ENCODE results near the gene PACS1.

DNA sequence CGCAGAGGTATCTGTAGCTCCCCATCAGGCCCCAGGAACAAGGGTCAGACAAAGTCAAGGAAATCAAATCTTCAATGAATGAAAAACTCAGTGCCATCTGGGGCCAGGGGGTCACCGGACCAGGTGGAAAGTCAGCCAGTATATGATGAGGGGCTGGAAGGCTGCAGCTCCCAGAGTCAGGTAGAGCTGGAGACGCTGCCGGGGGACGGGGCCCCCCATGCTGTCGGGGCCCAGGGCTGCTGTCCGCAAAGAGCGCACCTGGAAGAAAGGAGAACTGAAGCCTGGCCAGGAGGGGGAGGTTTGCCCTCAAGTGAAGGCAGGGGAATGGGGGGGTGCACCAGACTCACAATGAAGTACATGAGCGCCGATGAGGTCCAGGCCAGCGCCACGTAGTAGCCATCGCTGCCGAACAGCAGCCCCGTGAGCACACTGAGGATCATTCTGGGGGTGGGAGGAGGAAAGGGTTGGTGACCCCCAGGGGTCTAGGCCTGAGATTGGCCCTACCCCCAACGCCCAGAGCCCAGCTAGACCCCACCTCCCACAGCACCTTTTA, 214.5 kb downstream of the PACS1 start:
- TF ChIP-seq CTCF (conservative IDR thresholded peaks at IDR 0.05; ENCODE audit: low read length) (no peak), EZH2phosphoT487 (IDR thresholded peaks at IDR 0.05; ENCODE audit: borderline replicate concordance) (no peak)
